ENCODE data around the gene LCE1E.

LCE1E gene, protein sequence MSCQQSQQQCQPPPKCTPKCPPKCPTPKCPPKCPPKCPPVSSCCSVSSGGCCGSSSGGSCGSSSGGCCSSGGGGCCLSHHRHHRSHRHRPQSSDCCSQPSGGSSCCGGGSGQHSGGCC

DNA sequence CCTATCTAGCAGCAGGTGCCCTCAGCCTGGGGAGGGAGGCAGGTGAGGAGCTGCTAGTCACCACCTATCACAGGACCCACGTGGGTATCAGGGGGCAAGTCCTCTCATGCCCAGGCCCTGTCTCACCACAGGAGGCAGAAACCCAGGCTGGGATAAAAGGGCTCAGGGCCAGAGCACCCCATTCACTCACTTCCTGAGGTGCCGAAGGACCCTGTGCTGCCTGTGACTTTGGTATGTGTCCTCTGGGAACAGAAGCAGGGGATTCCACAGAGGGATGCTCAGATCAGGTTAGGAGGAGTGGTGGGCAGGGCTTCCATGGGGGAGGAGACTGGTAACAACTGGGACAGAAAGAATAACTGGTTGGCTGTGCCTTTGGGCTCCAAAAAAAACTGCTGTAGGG lies at the start of gene LCE1E:
TSS of gene LCE1E (plus strand) at position 181 of the 400 bp plus-strand sequence. CDS start 1,043 bp downstream, outside the sequence.
- DNase-seq (ENCODE audit: low read depth) = no peak

DNA sequence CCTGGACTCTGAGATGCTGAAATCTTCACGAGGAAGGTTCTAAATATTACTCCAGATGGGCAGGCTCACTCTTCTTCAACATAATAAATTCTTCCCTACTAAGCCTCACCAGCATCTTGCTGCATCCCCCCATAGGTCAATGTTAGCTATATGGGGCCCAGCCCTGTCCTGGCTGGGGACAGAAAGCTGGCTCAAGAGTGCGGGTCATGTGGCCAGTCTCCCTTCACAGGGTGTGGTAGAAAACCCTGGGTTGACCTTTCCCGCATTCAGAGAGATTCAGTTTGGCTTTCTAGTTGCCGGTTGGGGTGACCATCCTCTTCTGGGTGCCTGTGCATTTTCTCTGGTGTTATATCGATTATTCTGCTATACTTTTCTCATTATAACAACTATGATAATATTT lies 48.1 kb upstream of the LCE1E start:
- DNase-seq (ENCODE audit: low read depth) = no peak

DNA sequence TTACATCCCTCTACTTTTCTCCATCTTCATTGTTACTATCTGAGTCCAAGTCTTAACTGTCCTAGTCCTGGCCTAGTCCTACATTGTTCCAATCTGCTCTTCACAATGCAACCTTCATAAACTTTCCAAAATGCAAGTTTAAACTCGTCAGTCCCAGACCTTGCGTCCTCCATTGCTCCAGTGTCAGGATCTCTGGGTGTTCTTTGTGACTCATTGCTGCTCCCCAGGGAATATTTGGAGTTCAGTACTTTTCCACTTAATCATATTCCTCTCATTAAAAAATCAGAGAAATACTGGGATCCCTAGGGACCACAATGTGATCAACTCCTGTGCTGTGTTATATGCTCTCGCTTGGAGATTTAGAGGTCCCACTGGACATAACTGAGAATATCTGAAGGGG lies 46.2 kb upstream of the LCE1E start:
- no peak for DNase-seq (ENCODE audit: low read depth)

DNA sequence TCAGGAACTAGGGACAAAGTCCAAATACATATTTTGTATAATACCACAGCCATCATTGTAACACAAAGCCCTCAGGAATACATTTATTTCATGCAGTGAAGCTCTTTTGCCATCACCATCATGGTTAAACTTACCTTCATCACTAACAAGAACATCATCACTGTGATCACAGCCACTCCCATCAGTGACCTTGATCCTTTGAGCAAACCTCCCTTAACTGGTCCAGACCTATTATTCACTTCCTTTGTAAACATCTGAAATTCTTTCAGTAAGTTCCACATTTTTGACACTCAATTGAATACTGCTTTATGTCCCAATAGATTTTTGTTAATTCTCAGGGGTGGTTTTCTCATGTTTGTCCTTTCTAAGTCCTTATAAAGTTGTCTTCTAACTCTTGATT lies 44.4 kb upstream of the LCE1E start:
- DNase-seq (ENCODE audit: low read depth) = peak; percentile 43

DNA sequence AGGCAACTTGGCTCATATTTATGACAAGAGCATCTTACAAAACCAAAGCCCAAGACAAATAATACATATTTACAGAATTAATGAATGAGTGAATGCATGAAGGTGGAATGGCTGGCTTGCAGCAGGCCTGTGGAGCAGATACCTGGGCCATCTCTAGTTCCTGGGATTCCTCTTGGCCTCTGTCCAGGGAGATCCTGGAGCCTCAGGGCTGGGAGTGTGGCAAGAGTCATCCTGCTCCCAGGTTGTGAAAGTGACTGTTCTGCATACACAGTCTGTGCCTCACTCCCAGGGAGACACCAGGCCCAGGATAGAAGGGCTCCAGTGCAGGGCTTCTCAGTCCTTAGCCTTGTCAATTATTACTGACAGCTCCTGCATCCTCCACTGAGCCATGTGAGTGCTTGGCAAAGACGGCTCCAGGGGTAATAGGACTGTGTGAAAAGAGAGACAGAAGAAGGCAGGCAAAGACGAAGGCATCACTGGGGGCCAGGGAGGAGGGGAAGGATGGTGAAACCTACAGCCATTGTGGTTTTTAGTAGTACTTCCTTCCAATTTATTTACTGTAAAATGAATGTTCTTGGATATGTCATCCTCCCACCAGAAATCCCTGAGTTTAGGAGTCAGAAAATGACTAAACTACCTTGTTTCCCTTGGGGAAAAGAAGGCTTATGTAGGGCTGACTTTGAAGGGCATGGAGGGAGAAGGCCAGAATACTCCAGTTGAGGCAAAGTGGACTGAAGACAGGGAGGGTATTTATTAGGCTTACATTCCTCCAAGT lies 42.5 kb upstream of the LCE1E start:
- DNase-seq (ENCODE audit: low read depth) = peak; percentile 79

DNA sequence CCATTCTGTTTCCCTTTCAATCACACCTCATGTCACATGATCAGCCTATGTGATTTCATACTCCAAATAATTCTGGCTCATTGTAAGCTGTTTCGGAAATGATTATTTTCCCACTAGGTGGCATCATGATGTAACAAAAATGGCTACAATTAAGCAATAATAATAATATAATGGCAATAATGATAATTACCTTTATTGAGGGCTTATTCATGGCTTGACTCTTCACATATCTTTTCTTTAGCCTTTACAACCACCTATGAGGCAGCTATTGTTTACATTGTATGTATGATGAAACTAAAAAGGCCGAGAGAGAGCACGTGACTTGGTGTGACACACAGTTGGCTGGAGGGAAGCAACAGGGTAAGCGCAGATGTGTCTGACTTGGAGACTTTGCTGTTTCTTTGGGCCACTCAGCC lies 40.8 kb upstream of the LCE1E start:
- peak; percentile 94 for DNase-seq (ENCODE audit: low read depth)

DNA sequence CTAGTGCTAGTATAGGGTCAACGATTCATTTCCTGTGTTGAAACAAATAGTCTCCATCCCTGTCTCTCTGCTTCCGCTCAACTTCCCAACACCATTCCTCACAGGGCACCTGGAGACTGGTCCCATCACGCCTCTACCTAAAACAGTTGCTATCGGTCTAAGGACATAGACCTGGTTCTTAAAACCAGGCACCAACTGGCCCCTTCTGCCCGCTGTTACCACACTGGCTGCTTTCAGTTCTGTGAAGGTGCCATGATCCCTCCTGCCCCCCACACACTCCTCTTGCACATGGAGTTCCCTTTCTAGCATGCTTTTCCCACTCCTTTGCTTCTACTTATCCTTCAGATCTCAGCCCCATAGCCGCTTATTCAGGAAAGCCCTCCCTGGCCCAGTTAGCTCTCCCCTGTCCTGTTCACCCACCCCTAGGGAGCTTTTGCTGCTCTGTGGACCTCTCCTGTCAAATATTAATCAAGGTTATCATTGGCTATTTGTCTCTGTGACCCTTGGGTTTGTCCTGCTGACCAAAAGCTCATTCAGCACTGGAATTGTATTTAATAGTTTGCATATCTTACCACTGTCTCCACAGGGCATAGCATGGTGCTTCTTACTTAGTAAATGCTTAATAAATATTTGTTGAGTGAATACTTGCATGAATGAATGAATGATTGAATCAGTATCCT lies 40.2 kb upstream of the LCE1E start:
- no peak for DNase-seq (ENCODE audit: low read depth)

DNA sequence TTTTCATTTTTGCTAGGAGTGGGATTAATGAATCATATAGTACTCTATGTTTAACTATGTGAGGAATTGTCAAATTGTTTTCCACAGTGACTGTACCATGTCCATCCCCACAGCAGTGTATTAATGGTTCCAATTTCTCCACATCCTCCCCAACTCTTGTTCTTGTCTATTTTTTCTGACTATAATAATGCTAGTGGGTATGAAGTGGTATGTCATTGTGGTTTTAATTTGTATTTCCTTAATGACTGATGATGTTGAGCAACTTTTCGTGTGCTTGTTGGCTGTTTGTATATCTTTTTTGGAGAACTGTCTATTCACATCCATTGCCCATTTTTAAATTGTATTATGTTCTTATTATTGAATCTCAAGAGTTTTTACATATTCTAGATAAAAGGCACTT lies 38.2 kb upstream of the LCE1E start:
- peak; percentile 33 for DNase-seq (ENCODE audit: low read depth)

DNA sequence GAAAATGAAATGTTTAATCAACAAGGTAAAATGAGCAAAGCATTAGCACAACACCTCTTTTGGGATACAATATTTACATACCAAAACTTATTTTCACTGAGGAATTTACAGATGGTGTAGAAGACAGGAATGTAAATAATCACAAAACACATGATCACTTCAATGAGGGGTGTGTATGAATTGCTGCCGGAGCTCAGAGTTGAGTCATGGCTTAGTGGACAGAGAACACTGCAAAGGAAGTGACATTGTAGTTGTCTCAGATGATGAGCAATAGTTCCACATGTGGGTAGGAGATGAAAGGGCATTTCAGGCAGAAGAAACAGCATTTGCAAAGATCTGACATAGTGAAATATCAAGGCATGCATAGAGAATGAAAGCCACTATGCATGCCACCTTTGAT lies 33.8 kb upstream of the LCE1E start:
- DNase-seq (ENCODE audit: low read depth) = peak; percentile 96

DNA sequence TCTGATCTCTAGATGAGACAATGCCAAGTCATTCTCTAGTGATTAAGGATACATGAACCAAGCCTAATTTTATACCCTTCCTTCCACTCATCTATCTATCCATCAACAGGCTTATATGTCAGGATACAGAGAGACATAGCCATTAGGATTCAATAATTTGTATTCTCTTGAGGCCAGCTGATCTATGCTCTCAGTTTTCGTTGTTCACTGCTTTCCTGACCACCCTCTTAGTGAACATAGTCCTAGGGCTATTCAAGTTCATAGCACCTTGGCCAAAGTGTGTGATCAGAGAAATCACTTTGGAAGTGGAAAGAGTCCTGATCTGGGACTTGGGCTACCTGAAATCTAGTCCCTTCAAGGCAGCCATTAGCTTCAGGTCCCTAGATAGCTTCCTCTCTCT lies 32.5 kb upstream of the LCE1E start:
- DNase-seq (ENCODE audit: low read depth) = no peak

DNA sequence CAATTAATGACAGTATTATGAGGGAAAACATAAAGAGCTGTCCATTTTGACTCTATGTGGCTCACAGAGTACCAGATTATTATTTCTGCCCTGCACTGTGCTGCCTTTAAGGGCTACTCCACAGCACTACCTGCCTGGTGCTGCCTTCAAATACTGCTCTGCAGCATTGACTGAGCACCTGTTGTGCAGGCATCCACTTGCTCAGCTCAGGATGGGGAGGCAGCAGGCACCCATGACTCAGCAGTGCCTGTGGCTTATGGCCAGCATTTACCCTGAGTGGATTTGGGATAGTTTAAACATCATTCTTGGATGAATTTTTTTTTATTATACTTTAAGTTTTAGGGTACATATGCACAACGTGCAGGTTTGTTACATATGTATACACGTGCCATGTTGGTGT lies 29.2 kb upstream of the LCE1E start:
- DNase-seq (ENCODE audit: low read depth) = no peak

DNA sequence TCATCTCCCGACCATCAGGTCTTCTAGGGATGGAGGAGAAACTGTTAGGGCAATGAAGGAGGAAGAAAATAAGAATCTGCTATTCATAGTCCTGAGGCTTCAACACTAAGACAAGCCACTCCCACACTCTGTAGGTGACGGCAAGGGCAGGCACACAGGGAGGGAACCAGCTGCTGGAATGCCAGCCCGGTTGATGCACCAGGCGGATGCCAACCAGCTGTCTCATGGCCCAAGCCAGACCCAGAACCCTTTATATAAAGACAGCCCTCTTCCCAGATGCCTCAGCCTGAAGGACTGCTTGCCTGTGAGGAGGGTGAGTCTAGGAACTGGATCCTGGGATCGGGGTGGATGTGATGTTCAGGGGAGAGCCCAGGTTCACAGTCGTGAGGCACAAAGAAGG lies 28.3 kb upstream of the LCE1E start, which contains the start of gene KPRP:
TSS of gene KPRP (plus strand) at position 279 of the 400 bp plus-strand sequence. CDS start 1,564 bp downstream, outside the sequence.
- no peak for DNase-seq (ENCODE audit: low read depth)

DNA sequence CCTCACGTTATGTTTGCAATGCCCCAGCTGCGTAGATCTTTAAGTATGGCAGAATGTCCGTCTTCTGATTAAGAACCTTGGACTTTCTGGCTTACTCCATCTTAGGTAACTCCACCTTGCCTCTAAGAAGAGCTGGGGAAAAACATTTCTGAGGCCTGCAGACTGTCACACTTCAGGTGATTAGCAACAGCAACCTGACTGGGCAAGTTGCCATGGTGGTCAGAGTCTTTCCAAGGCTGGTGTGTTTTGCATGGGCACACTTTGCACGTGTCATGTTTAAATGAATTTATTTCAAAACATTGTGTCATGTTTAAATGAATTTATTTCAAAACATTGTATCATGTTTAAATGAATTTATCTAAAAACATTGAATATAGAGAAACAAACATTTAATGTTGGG lies 27.4 kb upstream of the LCE1E start:
- DNase-seq (ENCODE audit: low read depth) = no peak

DNA sequence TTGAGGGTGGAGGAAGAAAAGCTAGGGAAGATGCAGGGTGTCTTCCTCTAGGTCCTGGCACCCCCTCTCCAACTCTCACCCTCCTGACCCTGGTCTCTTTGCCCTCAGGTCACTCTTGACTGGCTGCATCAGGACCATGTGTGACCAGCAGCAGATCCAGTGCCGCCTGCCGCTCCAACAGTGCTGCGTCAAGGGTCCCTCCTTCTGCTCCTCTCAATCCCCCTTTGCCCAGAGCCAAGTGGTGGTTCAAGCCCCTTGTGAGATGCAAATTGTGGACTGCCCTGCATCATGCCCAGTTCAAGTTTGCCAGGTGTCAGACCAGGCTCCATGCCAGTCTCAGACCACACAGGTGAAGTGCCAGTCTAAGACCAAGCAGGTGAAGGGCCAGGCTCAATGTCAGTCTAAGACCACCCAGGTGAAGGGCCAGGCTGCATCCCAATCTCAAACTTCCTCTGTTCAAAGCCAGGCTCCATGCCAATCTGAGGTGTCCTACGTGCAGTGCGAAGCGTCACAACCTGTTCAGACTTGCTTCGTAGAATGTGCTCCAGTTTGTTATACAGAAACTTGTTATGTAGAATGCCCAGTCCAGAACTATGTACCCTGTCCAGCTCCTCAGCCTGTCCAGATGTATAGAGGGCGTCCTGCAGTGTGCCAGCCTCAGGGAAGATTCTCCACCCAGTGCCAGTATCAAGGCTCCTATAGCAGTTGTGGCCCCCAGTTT lies 26.4 kb upstream of the LCE1E start:
- no peak for DNase-seq (ENCODE audit: low read depth)

DNA sequence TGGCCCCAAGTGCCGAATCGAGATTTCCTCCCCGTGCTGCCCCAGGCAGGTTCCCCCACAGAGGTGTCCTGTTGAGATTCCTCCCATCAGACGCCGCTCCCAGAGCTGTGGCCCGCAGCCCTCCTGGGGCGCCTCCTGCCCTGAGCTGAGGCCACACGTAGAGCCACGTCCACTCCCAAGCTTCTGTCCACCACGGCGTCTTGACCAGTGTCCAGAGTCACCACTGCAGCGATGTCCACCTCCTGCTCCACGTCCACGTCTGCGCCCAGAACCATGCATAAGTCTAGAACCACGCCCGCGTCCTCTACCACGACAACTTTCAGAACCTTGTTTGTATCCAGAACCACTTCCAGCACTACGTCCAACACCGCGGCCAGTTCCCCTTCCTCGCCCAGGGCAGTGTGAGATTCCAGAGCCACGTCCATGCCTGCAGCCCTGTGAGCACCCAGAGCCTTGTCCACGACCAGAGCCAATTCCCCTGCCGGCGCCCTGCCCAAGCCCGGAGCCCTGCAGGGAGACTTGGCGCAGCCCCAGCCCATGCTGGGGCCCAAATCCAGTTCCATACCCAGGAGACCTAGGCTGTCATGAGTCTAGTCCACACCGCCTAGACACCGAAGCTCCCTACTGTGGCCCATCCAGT lies 25.4 kb upstream of the LCE1E start:
- no peak for DNase-seq (ENCODE audit: low read depth)

DNA sequence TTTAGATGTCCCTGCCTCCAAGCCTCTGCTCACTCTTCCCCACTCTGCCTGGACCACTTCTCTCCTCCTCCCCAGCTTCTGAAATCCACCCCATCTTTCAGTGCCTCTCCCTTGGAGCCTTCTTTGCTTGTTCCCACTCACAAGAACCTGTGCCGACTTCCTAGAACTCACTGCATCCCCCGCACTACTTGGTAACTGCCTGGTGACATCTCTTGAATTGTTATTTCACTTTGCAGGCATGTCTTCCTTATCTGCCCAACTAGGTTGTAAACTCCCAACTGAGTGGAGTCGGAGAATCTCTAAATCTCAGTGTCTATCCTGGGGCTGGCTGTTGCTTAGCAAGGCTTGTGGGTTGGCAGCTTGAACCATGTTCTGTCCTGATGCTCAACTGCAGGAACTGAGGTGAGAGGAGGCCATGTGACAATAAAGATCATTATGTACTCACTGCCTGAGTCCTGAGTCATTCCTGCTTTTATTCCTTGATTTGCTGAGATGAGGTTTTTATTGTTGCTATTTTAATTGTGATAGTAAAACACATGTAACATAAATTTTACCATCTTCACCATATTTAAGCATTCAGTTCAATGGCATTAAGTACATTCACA lies 24.3 kb upstream of the LCE1E start:
- peak; percentile 34 for DNase-seq (ENCODE audit: low read depth)

DNA sequence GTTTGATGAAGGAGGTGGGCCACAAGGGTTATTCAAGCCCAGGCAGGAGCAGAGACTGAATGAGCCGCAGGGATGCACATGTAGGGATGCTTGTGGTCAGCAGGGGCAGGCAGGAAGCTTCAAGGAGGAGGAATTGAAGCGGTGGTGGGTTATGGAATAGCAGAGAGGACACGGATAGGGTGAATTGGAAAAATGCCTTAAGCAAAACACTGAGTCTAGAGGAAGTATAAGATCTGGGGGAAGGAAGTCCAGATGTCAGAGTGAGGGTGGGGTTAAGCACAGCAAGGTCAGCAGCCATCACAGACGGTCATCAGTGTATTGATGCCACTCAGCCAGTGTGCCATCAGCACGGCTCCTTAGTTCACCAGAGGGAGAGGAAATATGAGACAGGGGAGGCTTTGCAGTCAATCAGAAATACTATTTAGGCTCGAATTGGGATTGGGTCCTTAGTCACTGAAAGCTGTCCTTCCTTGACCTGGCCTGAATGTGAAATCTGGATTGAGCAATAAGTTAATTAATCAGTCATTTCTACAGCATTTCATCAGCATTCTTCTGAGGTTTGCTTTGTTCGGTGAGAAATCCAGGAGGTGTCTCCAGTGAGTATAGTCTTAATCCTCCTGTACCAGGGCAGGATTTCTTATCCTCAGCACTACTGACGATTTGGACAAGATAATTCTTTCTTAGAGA lies 17.1 kb upstream of the LCE1E start:
- peak; percentile 76 for DNase-seq (ENCODE audit: low read depth)

DNA sequence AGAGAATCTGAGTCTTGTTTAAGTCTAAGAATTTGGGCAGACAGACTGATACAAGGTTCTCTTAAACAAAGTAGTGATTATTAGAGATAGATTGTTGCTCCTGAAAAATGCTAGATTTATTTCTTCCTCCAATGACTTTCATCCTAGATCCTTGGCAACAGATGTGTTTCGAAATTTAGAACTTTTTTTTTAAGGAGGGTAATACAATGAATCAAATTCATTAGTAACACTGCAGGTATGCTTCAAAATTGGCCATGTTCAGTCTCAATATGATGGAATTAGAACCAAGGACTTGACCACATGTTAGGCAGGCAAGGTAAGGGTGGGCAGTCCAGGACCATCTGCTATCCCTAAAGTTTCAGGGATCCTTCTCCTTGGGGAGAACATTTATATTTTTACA lies 15.6 kb upstream of the LCE1E start:
- DNase-seq (ENCODE audit: low read depth) = no peak

DNA sequence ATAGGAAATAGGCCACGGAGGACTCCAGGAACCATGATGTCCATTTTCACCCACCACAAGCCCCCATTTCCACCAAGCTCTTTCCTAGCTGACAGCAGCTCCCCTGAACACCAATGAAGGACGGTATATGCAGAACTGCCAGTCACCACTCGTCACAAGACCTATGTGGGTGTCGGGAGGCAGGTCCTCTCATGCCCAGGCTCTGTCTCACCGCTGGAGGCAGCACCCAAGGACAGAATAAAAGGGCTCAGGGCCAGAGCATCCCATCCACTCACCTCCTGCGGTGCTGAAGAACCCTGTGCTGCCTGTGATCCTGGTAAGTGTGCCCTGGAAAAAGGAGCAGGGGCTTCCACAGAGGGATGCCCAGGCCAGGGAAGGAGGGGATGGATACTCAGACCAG lies 11.2 kb upstream of the LCE1E start, which contains the start of gene LCE1F:
TSS of gene LCE1F (plus strand) at position 266 of the 400 bp plus-strand sequence. CDS start 1,232 bp downstream, outside the sequence.
- DNase-seq (ENCODE audit: low read depth) = peak; percentile 33

DNA sequence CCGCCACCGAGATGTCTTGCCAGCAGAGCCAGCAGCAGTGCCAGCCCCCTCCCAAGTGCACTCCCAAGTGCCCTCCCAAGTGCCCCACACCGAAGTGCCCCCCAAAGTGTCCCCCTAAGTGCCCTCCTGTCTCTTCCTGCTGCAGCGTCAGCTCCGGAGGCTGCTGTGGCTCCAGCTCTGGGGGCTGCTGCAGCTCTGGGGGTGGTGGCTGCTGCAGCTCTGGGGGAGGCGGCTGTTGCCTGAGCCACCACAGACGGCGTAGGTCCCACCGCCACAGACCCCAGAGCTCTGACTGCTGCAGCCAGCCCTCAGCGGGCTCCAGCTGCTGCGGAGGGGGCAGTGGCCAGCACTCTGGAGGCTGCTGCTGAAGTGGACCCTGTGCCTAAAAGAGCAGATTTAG lies 9.7 kb upstream of the LCE1E start:
- no peak for DNase-seq (ENCODE audit: low read depth)
